Measurements from ENCODE around the gene SYT2.

The SYT2 gene

GRCh38 chr1:202679406-202680177 lies 30.7 kb downstream of the SYT2 start:
- no peak for DNase-seq (ENCODE audit: low spot score)

GRCh38 chr1:202677433-202677832 lies 32.8 kb downstream of the SYT2 start:
- no peak for DNase-seq (ENCODE audit: low spot score)

GRCh38 chr1:202673531-202673930 lies 36.7 kb downstream of the SYT2 start:
- DNase-seq (ENCODE audit: low spot score): no peak

- no peak for DNase-seq (ENCODE audit: low spot score)
These were observed 38.9 kb downstream of the SYT2 start for GRCh38 chr1:202671399-202671798.

GRCh38 chr1:202665417-202665816 lies 44.8 kb downstream of the SYT2 start:
- no peak for DNase-seq (ENCODE audit: low spot score)

- peak; percentile 14 for DNase-seq (ENCODE audit: low spot score)
These were observed 46.2 kb downstream of the SYT2 start for GRCh38 chr1:202664083-202664482.

GRCh38 chr1:202663131-202663530 lies 47.1 kb downstream of the SYT2 start:
- DNase-seq (ENCODE audit: low spot score): no peak

GRCh38 chr1:202662081-202662480 lies 48.2 kb downstream of the SYT2 start:
- no peak for DNase-seq (ENCODE audit: low spot score)

- DNase-seq (ENCODE audit: low spot score): peak; percentile 25
These were observed 49.0 kb downstream of the SYT2 start for GRCh38 chr1:202661136-202661845.

GRCh38 chr1:202659974-202660373 lies 50.3 kb downstream of the SYT2 start:
- DNase-seq (ENCODE audit: low spot score): no peak

- DNase-seq (ENCODE audit: low spot score): no peak
These were observed 50.7 kb downstream of the SYT2 start for GRCh38 chr1:202659541-202659940.

- no peak for DNase-seq (ENCODE audit: low spot score)
These were observed 51.5 kb downstream of the SYT2 start for GRCh38 chr1:202658769-202659168.

- no peak for DNase-seq (ENCODE audit: low spot score)
These were observed 51.9 kb downstream of the SYT2 start for GRCh38 chr1:202658251-202658759.

GRCh38 chr1:202656951-202657646 lies 53.2 kb downstream of the SYT2 start:
- peak; percentile 50 for DNase-seq (ENCODE audit: low spot score)

GRCh38 chr1:202656057-202656456 lies 54.2 kb downstream of the SYT2 start:
- no peak for DNase-seq (ENCODE audit: low spot score)

GRCh38 chr1:202654079-202654478 lies 56.2 kb downstream of the SYT2 start:
- no peak for DNase-seq (ENCODE audit: low spot score)

- no peak for DNase-seq (ENCODE audit: low spot score)
These were observed 60.5 kb downstream of the SYT2 start for GRCh38 chr1:202649553-202650392.

- no peak for DNase-seq (ENCODE audit: low spot score)
These were observed 61.5 kb downstream of the SYT2 start for GRCh38 chr1:202648605-202649226.

GRCh38 chr1:202645097-202645476 lies 65.2 kb downstream of the SYT2 start:
- DNase-seq (ENCODE audit: low spot score): no peak

GRCh38 chr1:202644219-202645096 lies 65.8 kb downstream of the SYT2 start:
- DNase-seq (ENCODE audit: low spot score): no peak
